Astrocyte (in vitro differentiated cells and primary cell): ENCODE results near the gene MGMT.

ENCODE experiments used
- EZH2 ChIP-seq: IDR thresholded peaks from 2 replicates; pipeline ENCODE4 v1.6.1; 2012; ENCODE audit warnings: mild to moderate bottlenecking, low read length, inconsistent platforms; ENCODE audit not compliant: insufficient read depth
- TF ChIP-seq, protein P1 (sequence below): IDR thresholded peaks from 2 replicates; pipeline ENCODE4 v1.5.1; 2011; ENCODE audit warnings: low read depth, mild to moderate bottlenecking, inconsistent platforms, low read length, moderate library complexity; ENCODE audit not compliant: insufficient read depth

GRCh38 chr10:129716211-129716681 lies 249.2 kb downstream of the MGMT start:
- TF ChIP-seq, protein P1, sequence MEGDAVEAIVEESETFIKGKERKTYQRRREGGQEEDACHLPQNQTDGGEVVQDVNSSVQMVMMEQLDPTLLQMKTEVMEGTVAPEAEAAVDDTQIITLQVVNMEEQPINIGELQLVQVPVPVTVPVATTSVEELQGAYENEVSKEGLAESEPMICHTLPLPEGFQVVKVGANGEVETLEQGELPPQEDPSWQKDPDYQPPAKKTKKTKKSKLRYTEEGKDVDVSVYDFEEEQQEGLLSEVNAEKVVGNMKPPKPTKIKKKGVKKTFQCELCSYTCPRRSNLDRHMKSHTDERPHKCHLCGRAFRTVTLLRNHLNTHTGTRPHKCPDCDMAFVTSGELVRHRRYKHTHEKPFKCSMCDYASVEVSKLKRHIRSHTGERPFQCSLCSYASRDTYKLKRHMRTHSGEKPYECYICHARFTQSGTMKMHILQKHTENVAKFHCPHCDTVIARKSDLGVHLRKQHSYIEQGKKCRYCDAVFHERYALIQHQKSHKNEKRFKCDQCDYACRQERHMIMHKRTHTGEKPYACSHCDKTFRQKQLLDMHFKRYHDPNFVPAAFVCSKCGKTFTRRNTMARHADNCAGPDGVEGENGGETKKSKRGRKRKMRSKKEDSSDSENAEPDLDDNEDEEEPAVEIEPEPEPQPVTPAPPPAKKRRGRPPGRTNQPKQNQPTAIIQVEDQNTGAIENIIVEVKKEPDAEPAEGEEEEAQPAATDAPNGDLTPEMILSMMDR = no peak
- TF ChIP-seq EZH2 = no peak
